ENCODE results near the gene LRP1B. TPM values are rescaled to one million over a fixed set of nuclear protein-coding genes. Genes with fewer than 3 reads are reported as not detected.

The LRP1B gene
- total RNA-seq, 4 donors from 2014 or later, result 1.2 to 3.3 (median 2.6) TPM

- DNase-seq (ENCODE audit: low spot score in 2 of 2), result no peak
- 75 to 84% methylated on average over 2 of the region's 2 CpGs for WGBS, 2 donors
- Histone ChIP-seq H3K36me3 (no peaks in the 10 kb centered on the region), H3K27ac (no peak overlapping the region), H3K4me3 (no peak overlapping the region), H3K4me1 (no peaks in the 10 kb centered on the region), H3K9me3 (no peaks in the 10 kb centered on the region), H3K27me3 (no peaks in the 10 kb centered on the region)
- no peak for TF ChIP-seq EP300 (IDR thresholded peaks at IDR 0.05)
- no peak for TF ChIP-seq POLR2A (IDR thresholded peaks at IDR 0.05)
- no peak for TF ChIP-seq CTCF (IDR thresholded peaks at IDR 0.05)
Observed at GRCh38 chr2:140761807-140762206, 1369.0 kb downstream of the LRP1B start.

- H3K27me3 ChIP-seq, result no peaks in the 10 kb centered on the region
- H3K9me3 ChIP-seq, result no peaks in the 10 kb centered on the region
- H3K27ac ChIP-seq, result no peak overlapping the region
- no peak for TF ChIP-seq EP300 (IDR thresholded peaks at IDR 0.05)
- no peak for TF ChIP-seq POLR2A (IDR thresholded peaks at IDR 0.05)
- no peak for TF ChIP-seq CTCF (IDR thresholded peaks at IDR 0.05)
- H3K4me3 ChIP-seq, result no peak overlapping the region
- WGBS, 2 donors, result 78 to 86% methylated on average over 3 of the region's 3 CpGs
- no peaks in the 10 kb centered on the region for H3K4me1 ChIP-seq
- H3K36me3 ChIP-seq, result no peaks in the 10 kb centered on the region
- no peak for DNase-seq (ENCODE audit: low spot score in 2 of 2)
Observed at GRCh38 chr2:140759426-140760156, 1371.2 kb downstream of the LRP1B start.

GRCh38 chr2:140747665-140748064 is 1383.2 kb downstream of the LRP1B start:
- 93 to 98% methylated on average over 3 of the region's 3 CpGs for WGBS, 2 donors
- no peaks in the 10 kb centered on the region for H3K9me3 ChIP-seq
- TF ChIP-seq CTCF (IDR thresholded peaks at IDR 0.05) (no peak), EP300 (IDR thresholded peaks at IDR 0.05) (no peak), POLR2A (IDR thresholded peaks at IDR 0.05) (no peak)
- no peak overlapping the region for H3K4me3 ChIP-seq
- H3K4me1 ChIP-seq, result no peaks in the 10 kb centered on the region
- H3K27ac ChIP-seq, result no peak overlapping the region
- no peaks in the 10 kb centered on the region for H3K27me3 ChIP-seq
- no peak for DNase-seq (ENCODE audit: low spot score in 2 of 2)
- no peaks in the 10 kb centered on the region for H3K36me3 ChIP-seq

GRCh38 chr2:140747090-140747489 is 1383.7 kb downstream of the LRP1B start:
- TF ChIP-seq CTCF (IDR thresholded peaks at IDR 0.05) (no peak), POLR2A (IDR thresholded peaks at IDR 0.05) (no peak), EP300 (IDR thresholded peaks at IDR 0.05) (no peak)
- 93% methylated on average over 2 of the region's 2 CpGs for WGBS, 2 donors
- DNase-seq (ENCODE audit: low spot score in 2 of 2), result no peak

GRCh38 chr2:140744379-140744778 is 1386.4 kb downstream of the LRP1B start:
- WGBS, 2 donors, result 86 to 89% methylated on average over 3 of the region's 3 CpGs
- TF ChIP-seq CTCF (IDR thresholded peaks at IDR 0.05) (no peak), EP300 (IDR thresholded peaks at IDR 0.05) (no peak), POLR2A (IDR thresholded peaks at IDR 0.05) (no peak)
- H3K4me3 ChIP-seq, result no peak overlapping the region
- H3K9me3 ChIP-seq, result no peaks in the 10 kb centered on the region
- H3K27ac ChIP-seq, result no peak overlapping the region
- no peak for DNase-seq (ENCODE audit: low spot score in 2 of 2)
- no peaks in the 10 kb centered on the region for H3K4me1 ChIP-seq
- H3K27me3 ChIP-seq, result no peaks in the 10 kb centered on the region
- H3K36me3 ChIP-seq, result no peaks in the 10 kb centered on the region

More at GRCh38 chr2:140747090-140747489, 1383.7 kb downstream of the LRP1B start:
- Histone ChIP-seq H3K27ac (no peak overlapping the region), H3K4me3 (no peak overlapping the region), H3K4me1 (no peaks in the 10 kb centered on the region), H3K27me3 (no peaks in the 10 kb centered on the region), H3K36me3 (no peaks in the 10 kb centered on the region), H3K9me3 (no peaks in the 10 kb centered on the region)

Data from tibial nerve (tissue), 4 donors.